HepG2 (cell line): Measurements from ENCODE around the gene F12. TPM values are rescaled to one million over a fixed set of nuclear protein-coding genes. Genes with fewer than 3 reads are reported as not detected.

Source experiments
- ARID5B ChIP-seq: IDR thresholded peaks from 2 replicates; pipeline ENCODE4 v1.4.0; 2020; ENCODE audit warnings: mild to moderate bottlenecking, missing genetic modification reagents
- ATF3 ChIP-seq: sonication (generic); formaldehyde crosslinking; IDR thresholded peaks from 2 replicates; pipeline ENCODE4 v1.4.0; 2020; ENCODE audit warnings: missing genetic modification reagents
- CEBPG ChIP-seq: IDR thresholded peaks from 2 replicates; pipeline ENCODE4 v1.6.1; 2016
- HNF1A ChIP-seq, 2 experiments: sonication (generic) in 1 of 2; formaldehyde crosslinking in 1 of 2; IDR thresholded peaks; 2 replicates each; pipeline versions ENCODE4 v1.4.0 to v1.6.1; 2016 to 2020; ENCODE audit warnings: borderline replicate concordance in 1 of 2, low read depth in 1 of 2, mild to moderate bottlenecking in 1 of 2, missing genetic modification reagents in 1 of 2
- HOMEZ ChIP-seq: IDR thresholded peaks from 2 replicates; pipeline ENCODE4 v1.6.1; 2016; ENCODE audit warnings: low read depth
- KDM2A ChIP-seq: sonication (generic); formaldehyde crosslinking; IDR thresholded peaks from 2 replicates; pipeline ENCODE4 v1.4.0; 2020; ENCODE audit warnings: low read depth, missing genetic modification reagents, borderline replicate concordance
- MXD4 ChIP-seq: IDR thresholded peaks from 2 replicates; pipeline ENCODE4 v1.6.1; 2016; ENCODE audit warnings: mild to moderate bottlenecking, missing biosample characterization, missing genetic modification reagents
- NKX3-1 ChIP-seq: sonication (generic); formaldehyde crosslinking; IDR thresholded peaks from 2 replicates; pipeline ENCODE4 v1.5.0; 2020; ENCODE audit warnings: missing genetic modification reagents
- PBX2 ChIP-seq: IDR thresholded peaks from 2 replicates; pipeline ENCODE4 v1.6.1; 2016; ENCODE audit warnings: control low read depth
- TFDP2 ChIP-seq: sonication (generic); formaldehyde crosslinking; IDR thresholded peaks from 2 replicates; pipeline ENCODE4 v1.4.0; 2020; ENCODE audit warnings: missing genetic modification reagents
- ZEB1 ChIP-seq: IDR thresholded peaks from 2 replicates; pipeline ENCODE4 v1.6.1; 2012; ENCODE audit warnings: mild to moderate bottlenecking, low read depth, inconsistent platforms; ENCODE audit not compliant: insufficient replicate concordance
- ZMYM3 ChIP-seq: sonication (generic); formaldehyde crosslinking; IDR thresholded peaks from 2 replicates; pipeline ENCODE4 v1.5.1; 2020; ENCODE audit warnings: mild to moderate bottlenecking, missing genetic modification reagents
- ZNF12 ChIP-seq: sonication (generic); formaldehyde crosslinking; IDR thresholded peaks from 2 replicates; pipeline ENCODE4 v1.5.0; 2020; ENCODE audit warnings: missing genetic modification reagents
- ZNF143 ChIP-seq: sonication (generic); formaldehyde crosslinking; IDR thresholded peaks from 2 replicates; pipeline ENCODE4 v1.4.0; 2020; ENCODE audit warnings: missing genetic modification reagents
- ZNF780A ChIP-seq: sonication (generic); formaldehyde crosslinking; IDR thresholded peaks from 2 replicates; pipeline ENCODE4 v1.8.0; 2022; ENCODE audit warnings: mild to moderate bottlenecking, missing genetic modification reagents, moderate library complexity
- polyA plus RNA-seq, 8 experiments: library from polyadenylated mRNA; depleted of rRNA in 3 of 8; stranded (reverse) in 7 of 8; unstranded in 1 of 8; fragments of >200 nt; fragmentation: Illumina TruSeq in 4 of 8; extraction: Trizol in 4 of 8; gene quantifications; 2 replicates each; pipeline versions ENCODE4 v1.2.1 to v1.2.3, GENCODE V29; 2011 to 2016; ENCODE audit warnings: low read depth in 4 of 8, missing spikeins in 1 of 8, mixed read lengths in 1 of 8; ENCODE audit not compliant: insufficient read depth in 1 of 8
- total RNA-seq, 5 experiments: library from RNA; depleted of rRNA; stranded (reverse); fragments of >200 nt; fragmentation: Illumina TruSeq; extraction: Trizol; gene quantifications; 2 replicates each; pipeline ENCODE4 v1.2.3, GENCODE V29; 2016; ENCODE audit warnings: low read depth in 1 of 5

Gene F12
- total and polyA plus RNA-seq, 2 of the 13 experiments (the other 11 are each of a cell fraction or from before 2014, with no cell fraction given), result 2.5 to 3.0 TPM

GRCh38 chr5:177425801-177426565 is 16.6 kb upstream of the F12 start (continued):
- 0 out of 2 replicates have a peak, but pooled peaks have one; percentile 72 for TF ChIP-seq KDM2A (CRISPR knock-in tag)
- TF ChIP-seq ATF3 (CRISPR knock-in tag), result 0 out of 2 replicates have a peak, but pooled peaks have one; percentile 2
- no peak for TF ChIP-seq ZNF780A (CRISPR knock-in tag)
- no peak for TF ChIP-seq HNF1A (IDR thresholded peaks at IDR 0.05; ENCODE audit: low read depth)
- TF ChIP-seq HNF1A (CRISPR knock-in tag; IDR thresholded peaks at IDR 0.05; ENCODE audit: borderline replicate concordance), result peak; percentile 33; the same call in 1 of the 2 replicates
- no peak for TF ChIP-seq ZNF143 (CRISPR knock-in tag)
- TF ChIP-seq ZMYM3 (CRISPR knock-in tag), result peak; percentile 99
- 0 out of 2 replicates have a peak, but pooled peaks have one; percentile 8 for TF ChIP-seq CEBPG (CRISPR knock-in tag)
- TF ChIP-seq ZNF12 (CRISPR knock-in tag), result 0 out of 2 replicates have a peak, but pooled peaks have one; percentile 27
- peak; percentile 47; the same call in 1 of the 2 replicates for TF ChIP-seq MXD4 (CRISPR knock-in tag)
- TF ChIP-seq PBX2 (CRISPR knock-in tag), result peak; percentile 95
- peak; percentile 38; the same call in 1 of the 2 replicates for TF ChIP-seq ARID5B (CRISPR knock-in tag)
- 0 out of 2 replicates have a peak, but pooled peaks have one; percentile 19 for TF ChIP-seq NKX3-1 (CRISPR knock-in tag)
- peak; percentile 35; the same call in 1 of the 2 replicates for TF ChIP-seq TFDP2 (CRISPR knock-in tag)
- no peak for TF ChIP-seq ZEB1
- peak; percentile 58 for TF ChIP-seq HOMEZ (CRISPR knock-in tag)
